Epidermal melanocyte (primary cell): ENCODE results near the gene FIBCD1.

ENCODE experiments used
- DNase-seq: peaks from one replicate; pipeline ENCODE4 v3.0.0; 2011; ENCODE audit warnings: low spot score; ENCODE audit not compliant: insufficient read length

The FIBCD1 gene

GRCh38 chr9:130882696-130883225 is 56.3 kb downstream of the FIBCD1 start:
- DNase-seq = no peak

GRCh38 chr9:130881516-130881915 is 57.5 kb downstream of the FIBCD1 start:
- DNase-seq = no peak

GRCh38 chr9:130880599-130881220 is 58.3 kb downstream of the FIBCD1 start:
- no peak for DNase-seq

- no peak for DNase-seq
Observed at GRCh38 chr9:130879863-130880411, 59.1 kb downstream of the FIBCD1 start.

DNA sequence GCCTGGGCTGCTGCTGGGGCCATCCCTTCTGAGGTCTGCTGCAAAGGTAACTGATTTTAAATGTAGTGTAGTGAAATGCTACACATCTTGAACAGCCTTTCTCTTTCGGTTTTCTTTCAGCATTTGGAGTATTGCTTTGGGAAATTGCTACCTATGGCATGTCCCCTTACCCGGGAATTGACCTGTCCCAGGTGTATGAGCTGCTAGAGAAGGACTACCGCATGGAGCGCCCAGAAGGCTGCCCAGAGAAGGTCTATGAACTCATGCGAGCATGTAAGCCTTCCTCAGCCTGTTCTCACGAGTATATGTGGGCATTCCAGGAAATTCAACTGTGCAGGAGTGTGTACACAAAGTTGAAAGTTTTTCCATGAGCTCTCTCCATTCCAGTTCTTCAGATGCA is 60.8 kb downstream of the FIBCD1 start:
- no peak for DNase-seq

DNA sequence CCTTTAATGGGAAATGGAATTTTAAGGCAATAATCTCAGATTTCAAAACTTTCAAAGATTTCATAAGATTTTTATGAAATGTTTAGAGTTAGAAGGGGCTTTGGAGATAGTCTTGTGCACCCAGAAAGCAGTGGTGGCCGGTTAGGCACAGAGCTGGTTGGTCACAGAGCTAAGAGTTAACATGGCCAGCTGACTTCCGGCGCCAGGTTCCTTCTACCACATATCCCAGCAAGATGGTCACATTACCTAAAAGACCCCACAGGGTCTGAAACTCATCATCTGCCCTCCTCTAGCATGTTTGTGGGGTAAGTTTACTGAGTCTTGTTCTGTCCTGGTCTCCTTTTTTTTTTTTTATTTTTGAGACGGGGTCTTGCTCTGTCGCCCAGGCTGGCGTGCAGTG is 61.7 kb downstream of the FIBCD1 start:
- no peak for DNase-seq

GRCh38 chr9:130874783-130875182 is 64.3 kb downstream of the FIBCD1 start:
- no peak for DNase-seq

DNA sequence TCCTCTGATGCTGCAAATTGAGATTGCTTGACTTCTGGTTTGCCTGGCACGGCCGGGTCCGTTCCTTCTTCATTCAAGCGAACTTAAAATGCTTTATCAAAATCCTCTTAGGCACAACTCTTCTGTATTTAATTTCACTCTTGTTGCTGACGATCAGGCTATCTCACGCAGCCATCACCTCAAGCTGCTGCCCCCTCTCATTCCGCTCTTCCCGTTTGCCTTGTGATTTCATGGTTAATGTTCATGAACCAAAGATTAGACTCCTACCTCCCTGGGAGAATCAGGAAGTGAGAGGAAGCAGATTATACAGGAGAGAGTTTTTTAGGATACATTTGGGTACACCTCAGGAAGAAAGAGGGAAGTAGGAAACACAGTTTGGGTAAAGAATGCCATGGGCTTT is 65.1 kb downstream of the FIBCD1 start:
- no peak for DNase-seq

- DNase-seq = no peak
Observed at GRCh38 chr9:130872912-130873503, 66.0 kb downstream of the FIBCD1 start.

- DNase-seq = no peak
Observed at GRCh38 chr9:130872508-130872907, 66.5 kb downstream of the FIBCD1 start.

- DNase-seq = no peak
Observed at GRCh38 chr9:130872093-130872492, 67.0 kb downstream of the FIBCD1 start.

GRCh38 chr9:130871395-130872062 is 67.5 kb downstream of the FIBCD1 start:
- no peak for DNase-seq

GRCh38 chr9:130870491-130871381 is 68.3 kb downstream of the FIBCD1 start:
- DNase-seq = no peak

DNA sequence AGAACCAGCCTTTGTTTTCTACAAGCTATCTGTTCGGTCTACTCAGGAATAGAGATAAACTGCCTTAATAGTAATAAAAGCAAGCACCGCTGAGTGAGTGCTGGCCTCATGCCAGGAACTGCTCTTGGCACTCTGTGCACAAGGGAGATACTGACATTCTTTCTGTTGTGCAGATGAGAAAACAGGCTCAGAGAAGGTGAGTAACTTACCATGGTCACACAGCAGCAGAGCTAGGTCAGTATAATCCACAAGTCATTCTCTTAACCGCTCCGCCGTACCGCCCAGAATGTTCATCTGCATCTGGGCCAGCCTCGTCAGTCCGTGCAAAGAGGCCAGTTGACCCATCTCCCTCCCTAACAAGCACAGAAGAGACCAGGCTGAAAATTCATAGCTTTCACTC is 69.8 kb downstream of the FIBCD1 start:
- DNase-seq = no peak

- DNase-seq = no peak
Observed at GRCh38 chr9:130868230-130868629, 70.8 kb downstream of the FIBCD1 start.

DNA sequence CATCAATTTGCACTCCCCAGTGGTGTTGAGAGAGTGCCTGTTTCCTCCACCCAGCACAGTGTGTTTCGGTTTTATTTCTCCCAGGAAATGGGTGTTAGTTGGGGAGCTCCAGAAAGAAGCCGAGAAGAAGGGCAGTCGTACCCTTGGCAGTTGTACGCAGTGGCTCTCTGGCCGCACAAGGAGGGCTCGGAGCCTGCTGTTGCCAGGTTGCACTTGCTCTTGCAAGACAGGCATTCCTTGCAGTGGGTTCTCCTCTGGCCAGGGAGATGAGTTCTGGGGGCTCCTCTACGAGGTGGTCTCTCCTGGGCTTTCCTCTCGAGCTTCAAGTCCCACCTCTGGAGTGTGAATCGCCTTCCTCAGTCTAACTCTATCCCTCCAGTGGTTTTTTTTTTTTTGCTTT is 71.5 kb downstream of the FIBCD1 start:
- DNase-seq = no peak

DNA sequence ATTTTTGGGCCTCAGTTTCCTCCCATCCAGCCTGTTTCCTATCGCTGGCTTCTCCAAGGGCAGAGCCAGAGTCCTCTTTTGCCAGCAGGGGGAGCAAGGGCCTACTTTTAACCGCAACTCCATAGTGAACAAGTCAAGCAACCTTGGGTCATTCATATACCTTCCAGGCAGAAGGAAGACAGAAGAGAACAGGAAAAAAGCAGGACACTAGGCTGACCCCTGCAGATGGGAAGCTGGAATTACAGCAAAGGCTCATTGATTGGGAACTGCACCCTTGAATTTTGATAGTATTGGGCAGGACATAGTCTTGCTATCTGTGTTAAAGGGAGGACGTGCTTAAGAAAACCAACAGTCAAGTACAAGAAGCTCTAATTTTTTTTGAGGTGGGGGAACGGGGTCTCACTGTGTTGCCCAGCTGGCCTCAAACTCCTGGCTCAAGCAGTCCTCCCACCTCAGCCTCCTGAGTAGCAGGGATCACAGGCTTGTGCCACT is 72.5 kb downstream of the FIBCD1 start:
- DNase-seq = peak; percentile 49

GRCh38 chr9:130865921-130866320 is 73.1 kb downstream of the FIBCD1 start:
- no peak for DNase-seq

DNA sequence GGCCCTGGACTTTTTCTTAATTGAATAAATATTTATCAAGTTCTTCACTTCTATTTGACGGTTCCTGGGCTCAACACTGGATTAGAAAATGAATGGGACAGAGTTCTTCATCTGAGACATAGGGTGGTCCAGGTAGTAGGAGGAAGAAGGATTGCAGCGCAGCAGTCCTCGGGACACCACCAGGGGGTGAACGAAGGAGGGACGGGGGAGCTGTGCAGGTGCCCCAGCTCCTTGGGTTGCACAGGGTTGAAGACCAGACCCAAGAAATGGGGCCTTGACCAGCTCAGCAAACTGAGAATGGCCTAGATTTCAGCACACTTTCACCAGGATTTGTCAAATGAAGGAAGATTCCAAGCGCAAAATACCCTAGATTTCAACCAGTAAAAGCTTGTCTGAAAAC is 74.5 kb downstream of the FIBCD1 start:
- DNase-seq = no peak

- no peak for DNase-seq
Observed at GRCh38 chr9:130862747-130863146, 76.3 kb downstream of the FIBCD1 start.

- DNase-seq = no peak
Observed at GRCh38 chr9:130862217-130862616, 76.8 kb downstream of the FIBCD1 start.
